Measurements from ENCODE around the gene SMCR8. TPM values are rescaled to one million over a fixed set of nuclear protein-coding genes. Genes with fewer than 3 reads are reported as not detected.

Gene SMCR8
- total and polyA plus RNA-seq, 10 of the 15 experiments (the other 5 are each of a cell fraction or from before 2014, with no cell fraction given) = 0.52 to 16.4 (median 8.0) TPM

GRCh38 chr17:18309202-18309601, 5.9 kb upstream of the SMCR8 start (continued):
- TF ChIP-seq, protein P1, sequence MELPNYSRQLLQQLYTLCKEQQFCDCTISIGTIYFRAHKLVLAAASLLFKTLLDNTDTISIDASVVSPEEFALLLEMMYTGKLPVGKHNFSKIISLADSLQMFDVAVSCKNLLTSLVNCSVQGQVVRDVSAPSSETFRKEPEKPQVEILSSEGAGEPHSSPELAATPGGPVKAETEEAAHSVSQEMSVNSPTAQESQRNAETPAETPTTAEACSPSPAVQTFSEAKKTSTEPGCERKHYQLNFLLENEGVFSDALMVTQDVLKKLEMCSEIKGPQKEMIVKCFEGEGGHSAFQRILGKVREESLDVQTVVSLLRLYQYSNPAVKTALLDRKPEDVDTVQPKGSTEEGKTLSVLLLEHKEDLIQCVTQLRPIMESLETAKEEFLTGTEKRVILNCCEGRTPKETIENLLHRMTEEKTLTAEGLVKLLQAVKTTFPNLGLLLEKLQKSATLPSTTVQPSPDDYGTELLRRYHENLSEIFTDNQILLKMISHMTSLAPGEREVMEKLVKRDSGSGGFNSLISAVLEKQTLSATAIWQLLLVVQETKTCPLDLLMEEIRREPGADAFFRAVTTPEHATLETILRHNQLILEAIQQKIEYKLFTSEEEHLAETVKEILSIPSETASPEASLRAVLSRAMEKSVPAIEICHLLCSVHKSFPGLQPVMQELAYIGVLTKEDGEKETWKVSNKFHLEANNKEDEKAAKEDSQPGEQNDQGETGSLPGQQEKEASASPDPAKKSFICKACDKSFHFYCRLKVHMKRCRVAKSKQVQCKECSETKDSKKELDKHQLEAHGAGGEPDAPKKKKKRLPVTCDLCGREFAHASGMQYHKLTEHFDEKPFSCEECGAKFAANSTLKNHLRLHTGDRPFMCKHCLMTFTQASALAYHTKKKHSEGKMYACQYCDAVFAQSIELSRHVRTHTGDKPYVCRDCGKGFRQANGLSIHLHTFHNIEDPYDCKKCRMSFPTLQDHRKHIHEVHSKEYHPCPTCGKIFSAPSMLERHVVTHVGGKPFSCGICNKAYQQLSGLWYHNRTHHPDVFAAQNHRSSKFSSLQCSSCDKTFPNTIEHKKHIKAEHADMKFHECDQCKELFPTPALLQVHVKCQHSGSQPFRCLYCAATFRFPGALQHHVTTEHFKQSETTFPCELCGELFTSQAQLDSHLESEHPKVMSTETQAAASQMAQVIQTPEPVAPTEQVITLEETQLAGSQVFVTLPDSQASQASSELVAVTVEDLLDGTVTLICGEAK (IDR thresholded peaks at IDR 0.05; ENCODE audit: borderline replicate concordance) = no peak
- TF ChIP-seq REST (IDR thresholded peaks at IDR 0.05; ENCODE audit: low read depth, low read length) = no peak
- no peak for TF ChIP-seq SIX5 (IDR thresholded peaks at IDR 0.05; ENCODE audit: low read depth, low read length, severe bottlenecking)
- TF ChIP-seq NR2C2 (IDR thresholded peaks at IDR 0.05; ENCODE audit: borderline replicate concordance, control insufficient read depth, insufficient read length, low read depth) = no peak
- no peak for TF ChIP-seq ZNF622 (IDR thresholded peaks at IDR 0.05)
